Measurements from ENCODE around the gene IGF2BP3. TPM values are rescaled to one million over a fixed set of nuclear protein-coding genes. Genes with fewer than 3 reads are reported as not detected.

IGF2BP3 gene
- total RNA-seq, 1 donor from 2014 or later: 47.0 TPM

- TF ChIP-seq, protein P1, sequence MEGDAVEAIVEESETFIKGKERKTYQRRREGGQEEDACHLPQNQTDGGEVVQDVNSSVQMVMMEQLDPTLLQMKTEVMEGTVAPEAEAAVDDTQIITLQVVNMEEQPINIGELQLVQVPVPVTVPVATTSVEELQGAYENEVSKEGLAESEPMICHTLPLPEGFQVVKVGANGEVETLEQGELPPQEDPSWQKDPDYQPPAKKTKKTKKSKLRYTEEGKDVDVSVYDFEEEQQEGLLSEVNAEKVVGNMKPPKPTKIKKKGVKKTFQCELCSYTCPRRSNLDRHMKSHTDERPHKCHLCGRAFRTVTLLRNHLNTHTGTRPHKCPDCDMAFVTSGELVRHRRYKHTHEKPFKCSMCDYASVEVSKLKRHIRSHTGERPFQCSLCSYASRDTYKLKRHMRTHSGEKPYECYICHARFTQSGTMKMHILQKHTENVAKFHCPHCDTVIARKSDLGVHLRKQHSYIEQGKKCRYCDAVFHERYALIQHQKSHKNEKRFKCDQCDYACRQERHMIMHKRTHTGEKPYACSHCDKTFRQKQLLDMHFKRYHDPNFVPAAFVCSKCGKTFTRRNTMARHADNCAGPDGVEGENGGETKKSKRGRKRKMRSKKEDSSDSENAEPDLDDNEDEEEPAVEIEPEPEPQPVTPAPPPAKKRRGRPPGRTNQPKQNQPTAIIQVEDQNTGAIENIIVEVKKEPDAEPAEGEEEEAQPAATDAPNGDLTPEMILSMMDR (IDR thresholded peaks at IDR 0.05; ENCODE audit: partially characterized antibody, unreplicated experiment): no peak
Measured at GRCh38 chr7:23477962-23478866, 7.9 kb upstream of the IGF2BP3 start.

DNA sequence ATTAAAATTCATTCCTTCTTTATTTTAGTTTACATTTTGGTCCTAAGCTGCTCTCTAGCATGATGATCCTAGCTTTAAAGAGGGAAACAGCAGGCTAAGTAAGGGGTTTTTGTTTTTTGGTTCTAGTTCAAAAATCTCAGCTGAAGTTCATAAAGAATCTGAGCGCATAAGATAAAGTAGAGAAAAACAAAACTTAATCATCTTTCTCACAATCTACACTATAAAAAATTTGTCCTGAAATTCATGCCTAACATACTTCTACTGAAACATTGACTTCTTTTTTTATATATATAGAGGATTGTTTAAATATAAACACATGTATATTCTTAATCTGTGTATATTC is 6.8 kb upstream of the IGF2BP3 start:
- H3K27ac Mint-ChIP-seq (ENCODE audit: unreplicated experiment): peak overlapping the region; percentile 70
- H3K27me3 Mint-ChIP-seq (ENCODE audit: unreplicated experiment): no peaks in the 10 kb centered on the region
- H3K4me1 Mint-ChIP-seq (ENCODE audit: low read depth, unreplicated experiment): peaks cover 19% of the 10 kb centered on the region
- H3K4me3 Mint-ChIP-seq (ENCODE audit: unreplicated experiment): no peak overlapping the region
- DNase-seq: no peak
- H3K36me3 Mint-ChIP-seq (ENCODE audit: unreplicated experiment): no peaks in the 10 kb centered on the region
- H3K9me3 Mint-ChIP-seq (ENCODE audit: unreplicated experiment): peaks cover 9% of the 10 kb centered on the region
- TF ChIP-seq, protein P1 (IDR thresholded peaks at IDR 0.05; ENCODE audit: partially characterized antibody, unreplicated experiment): no peak

More at GRCh38 chr7:23477962-23478866, 7.9 kb upstream of the IGF2BP3 start:
- Mint-ChIP-seq H3K27ac (ENCODE audit: unreplicated experiment) (no peak overlapping the region), H3K9me3 (ENCODE audit: unreplicated experiment) (peaks cover 7% of the 10 kb centered on the region), H3K4me3 (ENCODE audit: unreplicated experiment) (no peak overlapping the region), H3K27me3 (ENCODE audit: unreplicated experiment) (no peaks in the 10 kb centered on the region), H3K4me1 (ENCODE audit: low read depth, unreplicated experiment) (peaks cover 13% of the 10 kb centered on the region), H3K36me3 (ENCODE audit: unreplicated experiment) (no peaks in the 10 kb centered on the region)
- no peak for DNase-seq

DNA sequence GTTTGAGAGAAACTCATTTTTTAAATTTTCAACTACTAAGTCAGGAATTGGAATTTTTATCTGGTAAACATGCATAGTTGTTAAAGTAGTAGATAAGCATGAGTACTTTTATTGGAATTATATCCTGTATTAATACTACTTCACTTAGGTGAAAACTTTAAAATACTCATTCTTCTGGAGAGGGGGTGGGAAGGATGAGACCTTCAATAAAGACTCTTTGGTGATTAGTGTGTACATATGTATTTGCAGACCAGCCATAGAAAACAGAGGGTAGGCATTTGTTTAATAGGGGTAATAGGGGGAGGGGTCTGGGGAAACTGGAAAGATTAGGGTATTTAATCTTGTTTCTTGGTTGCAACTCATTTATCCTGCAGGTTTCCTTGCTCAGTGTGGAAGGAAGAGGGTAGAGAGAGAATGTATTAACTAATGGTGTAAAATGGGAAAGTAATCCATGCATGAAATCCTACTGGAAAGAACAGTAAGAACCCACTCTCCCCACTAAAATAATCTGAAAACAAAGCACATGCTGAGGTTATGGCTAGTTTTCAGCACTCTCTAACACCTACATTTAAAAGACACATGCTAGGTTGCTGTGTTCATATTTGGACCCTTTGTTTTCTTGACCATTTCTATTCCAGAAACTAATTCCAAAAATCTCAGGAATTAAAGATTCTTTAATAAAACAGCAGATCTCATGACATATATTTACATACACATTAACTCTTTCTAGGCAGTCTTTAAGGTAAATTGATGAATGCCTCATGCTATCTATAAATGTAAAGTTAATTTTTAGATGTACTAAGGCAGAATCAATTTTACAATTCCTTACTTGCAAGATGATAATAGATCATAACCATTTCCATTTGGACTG is 6.2 kb upstream of the IGF2BP3 start:
- DNase-seq: no peak
- peak overlapping the region; percentile 70 for H3K27ac Mint-ChIP-seq (ENCODE audit: unreplicated experiment)
- peak overlapping the region; percentile 67 for H3K4me3 Mint-ChIP-seq (ENCODE audit: unreplicated experiment)
- TF ChIP-seq, protein P1 (IDR thresholded peaks at IDR 0.05; ENCODE audit: partially characterized antibody, unreplicated experiment): no peak
- peaks cover 9% of the 10 kb centered on the region for H3K9me3 Mint-ChIP-seq (ENCODE audit: unreplicated experiment)
- H3K27me3 Mint-ChIP-seq (ENCODE audit: unreplicated experiment): no peaks in the 10 kb centered on the region
- H3K36me3 Mint-ChIP-seq (ENCODE audit: unreplicated experiment): no peaks in the 10 kb centered on the region
- peaks cover 22% of the 10 kb centered on the region for H3K4me1 Mint-ChIP-seq (ENCODE audit: low read depth, unreplicated experiment)

- H3K4me1 Mint-ChIP-seq (ENCODE audit: low read depth, unreplicated experiment): peaks cover 23% of the 10 kb centered on the region
- no peak for DNase-seq
- TF ChIP-seq, protein P1 (IDR thresholded peaks at IDR 0.05; ENCODE audit: partially characterized antibody, unreplicated experiment): no peak
- H3K9me3 Mint-ChIP-seq (ENCODE audit: unreplicated experiment): peaks cover 14% of the 10 kb centered on the region
- H3K36me3 Mint-ChIP-seq (ENCODE audit: unreplicated experiment): no peaks in the 10 kb centered on the region
- peak overlapping the region; percentile 93 for H3K27ac Mint-ChIP-seq (ENCODE audit: unreplicated experiment)
- H3K4me3 Mint-ChIP-seq (ENCODE audit: unreplicated experiment): peak overlapping the region; percentile 93
- H3K27me3 Mint-ChIP-seq (ENCODE audit: unreplicated experiment): peaks cover under 1% of the 10 kb centered on the region
Measured at GRCh38 chr7:23475576-23475839, 5.2 kb upstream of the IGF2BP3 start.

All from glutamatergic neuron (in vitro differentiated cells).